GM23248 (cell line): ENCODE results near the gene CLCN1.

Experiments used
- EZH2 ChIP-seq: fragments of 200-600 bp; sonication (generic); IDR thresholded peaks from 2 replicates; pipeline ENCODE4 v1.6.1; 2018; ENCODE audit warnings: antibody characterized with exemption, mild to moderate bottlenecking; ENCODE audit not compliant: insufficient read depth, poor library complexity, severe bottlenecking
- EZH2phosphoT487 ChIP-seq: fragments of 200-600 bp; sonication (generic); IDR thresholded peaks from 2 replicates; pipeline ENCODE4 v1.6.1; 2018; ENCODE audit warnings: antibody characterized with exemption, moderate library complexity, mild to moderate bottlenecking, low read depth; ENCODE audit not compliant: insufficient read depth

DNA sequence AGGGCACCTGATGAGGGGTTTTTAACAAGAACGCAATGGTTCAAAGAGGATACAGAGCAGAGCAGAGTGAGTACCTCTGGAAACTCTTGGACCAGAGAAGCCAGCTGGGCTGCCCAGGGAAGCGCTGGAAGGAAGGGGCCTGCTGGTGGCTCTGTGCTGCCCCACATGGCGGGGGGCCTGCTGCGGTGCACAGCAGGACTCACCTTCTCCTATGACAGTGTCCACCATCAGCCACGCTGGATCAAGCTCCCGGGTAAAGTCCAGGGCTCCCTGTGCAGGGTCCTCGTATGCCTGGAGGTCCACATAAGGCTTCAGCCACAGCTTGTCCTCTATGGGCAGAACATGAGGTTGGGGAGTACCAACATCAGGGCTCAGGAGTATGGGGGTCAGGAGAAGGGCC, 80.3 kb downstream of the CLCN1 start:
- TF ChIP-seq EZH2 (no peak), EZH2phosphoT487 (no peak)
